HG02884 (cell line): ENCODE data around the gene NBEA.
"Not testable (repeated sequence)": the region's sequence is repeated elsewhere in the genome, so short reads cannot be mapped to it uniquely, and the experiment has no call there.

Experiments used
- ATAC-seq: cut with Tn5 transposase; IDR thresholded peaks from one replicate; pipeline ENCODE4 v1.9.1; 2021; ENCODE audit warnings: mild to moderate bottlenecking, moderate library complexity; ENCODE audit not compliant: unreplicated experiment

Gene NBEA

DNA sequence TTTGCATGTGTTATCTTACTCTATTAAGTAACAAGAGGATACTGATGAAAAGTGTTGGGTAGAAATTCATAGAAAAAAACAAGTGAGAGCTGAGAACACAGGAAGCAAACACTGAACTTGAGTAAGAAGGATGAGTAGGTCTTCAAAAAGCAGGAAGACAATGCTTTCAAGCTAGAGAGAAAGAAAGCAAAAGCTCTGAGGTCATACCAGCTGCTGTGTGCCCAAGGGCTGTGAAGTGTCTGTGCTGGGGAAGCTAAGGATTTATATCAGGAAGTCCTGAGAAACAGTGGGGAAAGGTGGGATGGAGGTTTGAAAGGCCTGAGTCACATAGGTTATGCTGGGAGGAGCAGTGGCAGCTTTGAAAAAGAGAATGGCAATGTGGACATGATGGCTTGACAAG is 679.9 kb downstream of the NBEA start:
- ATAC-seq = no peak

- no peak for ATAC-seq
These were observed 687.0 kb downstream of the NBEA start for GRCh38 chr13:35629026-35629425.

- peak; percentile 90 for ATAC-seq
These were observed 688.6 kb downstream of the NBEA start for GRCh38 chr13:35630551-35631275.

DNA sequence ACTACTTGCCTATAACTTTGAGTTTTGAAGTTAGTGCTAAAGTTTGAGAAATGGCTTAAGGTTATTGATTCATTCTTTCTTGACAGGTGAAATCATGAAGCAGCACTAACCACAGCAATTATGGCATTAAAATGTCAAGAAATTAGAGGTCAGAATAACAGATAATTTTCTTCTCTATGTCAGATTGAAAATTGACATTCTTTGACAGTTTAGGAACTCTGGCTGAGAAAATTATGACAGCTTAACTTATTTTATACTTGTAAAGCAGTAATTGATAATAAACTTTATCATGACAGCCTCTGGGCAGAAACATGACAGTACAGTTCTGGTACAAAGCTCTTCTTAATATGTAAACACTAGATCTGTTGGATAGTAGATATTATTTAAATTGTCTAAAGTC is 689.6 kb downstream of the NBEA start:
- ATAC-seq = no peak

DNA sequence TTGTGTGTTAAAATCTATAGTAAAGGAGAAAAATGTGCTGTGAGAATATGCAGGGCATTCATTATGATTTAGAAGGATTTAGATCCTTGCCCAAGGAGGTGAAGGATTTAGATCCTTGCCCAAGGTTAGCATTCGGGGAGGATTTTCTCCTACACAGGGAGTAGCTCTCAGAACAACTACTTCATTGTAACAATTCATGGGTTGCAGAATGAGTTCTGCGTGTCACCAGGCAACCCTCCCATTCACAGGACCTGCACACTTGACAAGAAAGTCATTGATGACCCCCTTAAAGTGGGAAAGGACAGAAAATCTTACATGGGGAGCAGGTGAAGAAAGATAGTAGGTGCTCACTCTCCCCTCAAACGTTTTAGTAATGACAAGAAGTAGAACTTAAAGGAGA is 701.6 kb downstream of the NBEA start:
- ATAC-seq = no peak

DNA sequence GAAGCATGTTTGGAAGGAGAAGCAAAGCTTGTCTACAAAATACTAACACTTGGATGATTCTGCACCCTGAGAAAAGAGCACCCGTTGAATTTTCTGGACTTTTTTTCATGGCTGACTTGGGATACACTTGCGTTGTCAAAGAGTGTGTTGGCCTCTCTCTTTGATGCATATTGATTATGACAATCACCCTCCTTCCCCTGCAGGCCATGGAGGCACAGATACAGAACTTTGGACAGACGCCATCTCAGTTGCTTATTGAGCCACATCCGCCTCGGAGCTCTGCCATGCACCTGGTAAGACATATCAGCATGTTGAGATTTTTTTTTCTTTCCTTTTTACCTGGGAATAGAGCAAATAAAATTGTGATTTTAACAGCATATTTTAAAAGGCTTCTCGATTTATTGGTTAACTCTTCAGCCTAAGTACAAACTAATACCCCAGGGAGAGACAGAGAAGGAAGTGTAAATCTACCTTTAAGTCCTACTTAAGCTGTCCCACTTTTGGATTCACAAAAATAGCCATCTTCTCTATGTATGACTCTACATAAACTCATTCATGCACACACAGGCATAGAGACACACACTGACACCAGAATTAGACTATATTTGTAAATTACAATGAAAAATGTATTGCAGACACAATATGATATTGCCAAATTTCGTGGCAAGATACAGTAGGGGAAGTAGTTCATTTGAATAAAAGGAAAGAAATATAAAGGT is 704.1 kb downstream of the NBEA start:
- ATAC-seq = no peak

- ATAC-seq = no peak
These were observed 706.1 kb downstream of the NBEA start for GRCh38 chr13:35648201-35648600.

GRCh38 chr13:35649162-35649561 is 707.1 kb downstream of the NBEA start:
- ATAC-seq = no peak

- no peak for ATAC-seq
These were observed 717.7 kb downstream of the NBEA start for GRCh38 chr13:35659796-35660195.

DNA sequence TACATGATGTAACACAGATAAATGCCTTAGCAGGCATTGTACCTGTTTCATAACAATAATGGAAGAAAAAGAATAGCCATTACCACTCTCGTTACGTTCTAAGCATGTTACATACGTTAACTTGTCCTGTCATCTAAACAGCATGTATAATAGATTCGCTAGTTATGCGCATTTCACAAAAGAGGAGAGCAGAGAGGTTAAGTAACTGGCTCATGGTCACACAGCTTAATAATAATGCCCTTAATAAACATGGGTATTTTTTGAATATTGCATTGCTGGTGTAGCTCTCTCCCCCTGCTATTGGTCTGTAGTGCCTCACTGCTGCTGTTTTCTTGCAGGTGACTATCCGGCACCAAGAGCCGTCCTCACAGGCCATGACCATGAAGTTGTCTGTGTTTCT is 722.7 kb downstream of the NBEA start:
- no peak for ATAC-seq

DNA sequence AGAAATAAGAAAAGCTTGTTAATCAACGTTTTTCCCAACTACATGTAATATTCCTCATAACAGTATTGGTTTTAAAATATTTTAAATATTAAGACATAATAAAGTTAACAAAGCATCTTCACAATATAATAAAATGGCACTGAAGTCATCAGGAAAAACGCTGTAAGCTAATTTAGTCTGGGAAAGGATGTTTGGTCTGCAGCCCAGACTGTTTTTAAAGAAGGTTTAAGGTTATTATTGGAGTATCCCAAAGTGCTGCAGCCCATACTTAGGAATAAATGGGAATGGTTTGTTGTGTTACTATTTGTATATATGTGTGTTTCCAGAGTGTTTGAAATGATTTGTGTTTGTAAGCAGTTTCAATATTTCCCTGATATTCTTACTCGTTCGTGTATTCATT is 727.3 kb downstream of the NBEA start:
- no peak for ATAC-seq

DNA sequence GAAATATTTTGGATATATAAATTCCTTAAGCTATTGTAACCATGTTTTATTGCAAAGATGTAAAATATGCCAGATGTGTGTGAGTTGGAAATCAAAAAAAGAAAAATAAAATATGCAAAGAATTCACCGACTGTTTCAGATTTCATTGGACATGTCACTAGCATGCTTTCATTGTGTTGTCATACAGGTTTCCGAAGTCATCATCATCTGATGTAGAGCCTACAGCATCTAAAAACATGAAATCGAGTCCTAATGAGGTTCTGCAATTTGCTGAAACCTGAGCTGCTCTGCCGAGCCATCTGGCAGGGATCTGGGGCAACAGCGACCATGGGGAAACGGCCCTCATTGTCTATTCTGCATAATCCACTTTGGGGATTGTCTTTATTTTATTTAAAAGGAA is 730.5 kb downstream of the NBEA start:
- ATAC-seq = no peak

- ATAC-seq = no peak
These were observed 733.6 kb downstream of the NBEA start for GRCh38 chr13:35675651-35676050.

- not testable (repeated sequence) for ATAC-seq
These were observed 735.8 kb downstream of the NBEA start for GRCh38 chr13:35677863-35678262.

GRCh38 chr13:35681685-35682084 is 739.6 kb downstream of the NBEA start:
- no peak for ATAC-seq

DNA sequence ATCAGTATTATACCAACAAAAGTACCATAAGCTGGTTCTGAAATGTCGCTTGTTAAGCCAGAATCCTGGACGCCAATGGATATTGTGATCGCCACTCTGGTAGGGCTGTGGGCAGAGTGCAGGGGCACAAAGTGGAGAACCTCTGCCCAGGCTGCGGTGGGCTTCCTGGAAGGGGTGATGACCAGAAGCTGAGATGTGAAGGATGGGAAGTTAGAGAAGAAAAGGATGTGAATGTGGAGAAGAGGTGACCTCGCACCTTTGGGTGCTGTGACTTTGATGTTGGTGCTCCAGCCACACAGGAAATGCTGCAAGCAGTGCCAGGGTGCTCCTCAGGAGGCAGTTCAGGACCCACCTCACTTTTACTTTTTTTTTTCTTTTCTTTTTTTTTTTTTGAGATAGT is 742.4 kb downstream of the NBEA start:
- no peak for ATAC-seq

GRCh38 chr13:35687336-35687735 is 745.3 kb downstream of the NBEA start:
- ATAC-seq = no peak

GRCh38 chr13:35690581-35691207 is 748.6 kb downstream of the NBEA start:
- ATAC-seq = no peak

- ATAC-seq = no peak
These were observed 751.2 kb downstream of the NBEA start for GRCh38 chr13:35693134-35693784.

DNA sequence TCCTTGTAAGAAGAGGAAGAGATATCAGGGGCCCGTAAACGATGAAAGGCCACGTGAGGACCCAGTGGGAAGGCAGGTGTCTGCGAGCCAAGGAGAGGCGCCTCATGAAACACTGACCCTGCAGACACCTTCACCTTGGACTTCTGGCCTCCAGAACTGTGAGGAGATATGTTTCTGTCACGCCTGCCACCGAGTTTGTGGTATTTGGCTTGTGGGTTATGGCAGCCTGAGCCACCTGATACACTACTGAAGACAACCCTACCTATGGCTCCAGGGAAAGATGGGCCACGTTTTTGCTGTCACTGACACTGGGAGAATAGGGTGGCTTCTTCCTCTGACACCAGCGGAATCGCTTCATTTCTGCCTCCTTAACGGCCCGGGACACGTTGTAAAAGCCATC is 752.0 kb downstream of the NBEA start:
- ATAC-seq = no peak

DNA sequence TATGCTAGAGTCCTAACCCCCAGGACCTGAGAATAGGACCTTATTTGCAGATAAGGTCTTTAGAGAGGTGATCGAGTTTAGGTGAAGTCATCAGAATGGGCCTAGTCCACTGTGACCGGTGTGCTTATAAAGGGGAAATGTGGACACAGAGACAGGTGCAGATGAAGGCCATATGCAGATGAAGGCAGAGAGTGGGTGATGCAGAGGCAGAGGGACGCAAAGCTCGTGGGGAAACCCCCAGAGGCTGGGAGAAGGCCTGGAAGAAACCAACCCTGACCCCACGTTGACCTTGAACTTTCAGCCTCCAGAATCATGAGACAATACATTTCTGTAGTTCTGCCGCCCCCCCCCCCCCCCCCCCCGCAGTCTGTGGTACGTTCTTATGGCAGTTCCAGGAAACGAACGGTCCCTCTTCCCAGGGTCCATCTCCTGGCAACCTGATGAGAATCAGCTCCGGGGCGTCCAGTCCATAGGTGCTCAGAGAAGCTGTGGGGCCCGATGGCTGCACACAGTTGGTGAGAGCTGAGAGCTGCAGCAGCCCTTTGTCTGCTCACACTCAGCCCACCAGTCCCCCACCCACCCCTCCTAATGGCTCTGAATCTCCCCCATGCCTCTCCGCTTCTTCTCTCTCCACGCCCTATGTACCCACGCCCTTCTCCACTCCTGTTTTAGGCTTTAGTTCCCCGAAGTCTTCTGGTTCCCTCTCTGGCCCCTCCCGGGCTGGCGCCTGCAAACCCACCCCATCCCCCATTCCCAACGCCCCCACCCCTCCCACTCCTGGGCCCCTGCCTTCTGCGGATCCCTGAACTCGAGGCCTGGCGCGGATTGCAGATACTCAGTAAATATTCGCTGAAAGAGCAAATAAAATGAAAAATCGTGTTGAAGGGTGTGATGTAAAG is 752.7 kb downstream of the NBEA start:
- ATAC-seq = peak; percentile 49
